Raji (cell line): ENCODE data around the gene TSPEAR.

ENCODE experiments used
- POLR2A ChIP-seq: IDR thresholded peaks from 2 replicates; pipeline ENCODE4 v1.6.1; 2011; ENCODE audit warnings: low read depth, low read length, control low read depth; ENCODE audit not compliant: insufficient read depth

TSPEAR gene

DNA sequence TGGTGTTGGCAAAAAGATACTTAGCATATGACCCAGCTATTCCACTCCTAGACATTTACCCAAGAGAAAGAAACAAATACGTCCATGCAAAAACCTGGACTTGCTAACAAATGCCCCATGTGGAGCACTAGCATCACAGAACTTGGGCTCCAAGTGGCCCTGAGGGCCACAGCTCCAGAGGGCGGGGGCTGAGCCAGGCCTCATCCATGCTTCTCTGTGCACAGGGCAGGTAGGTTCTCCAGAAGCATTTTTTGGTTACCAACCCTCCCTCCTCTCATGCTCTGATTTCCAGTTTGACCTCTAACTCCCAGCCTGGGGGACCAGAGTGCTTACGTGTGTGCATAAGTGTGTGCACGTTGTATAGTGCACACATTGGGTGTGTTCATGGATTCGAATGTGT lies 46.7 kb downstream of the TSPEAR start:
- TF ChIP-seq POLR2A, result no peak

DNA sequence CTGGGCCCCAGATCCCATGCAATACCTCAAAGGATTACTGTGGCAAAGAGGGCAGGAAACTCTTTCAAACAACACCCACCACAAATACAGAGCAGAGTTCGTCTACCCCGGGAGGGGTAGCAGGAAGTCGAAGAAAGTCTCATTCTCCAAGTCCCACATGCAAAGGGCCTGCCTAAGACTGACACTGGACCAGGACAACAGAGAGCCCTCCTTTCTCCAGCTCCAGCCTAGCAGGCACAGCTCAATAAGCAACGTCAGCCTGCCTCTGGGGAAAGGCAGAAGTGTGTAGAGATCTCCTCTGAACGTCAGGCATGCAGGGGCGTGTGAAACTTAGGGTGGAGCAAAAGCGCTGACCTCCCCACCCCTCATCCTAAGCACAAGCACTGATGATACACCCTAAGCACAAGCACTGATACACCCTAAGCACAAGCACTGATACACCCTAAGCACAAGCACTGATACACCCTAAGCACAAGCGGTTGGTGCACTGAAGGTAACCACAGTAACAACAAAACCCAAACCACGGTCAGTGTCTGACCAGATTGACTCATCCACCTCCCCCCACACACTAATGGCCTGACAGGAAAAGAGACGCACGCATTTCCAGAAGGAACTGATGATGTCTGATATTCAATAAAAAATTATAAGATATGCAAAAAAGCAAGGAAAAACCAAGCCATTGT lies 52.3 kb downstream of the TSPEAR start:
- no peak for TF ChIP-seq POLR2A

GRCh38 chr21:44658541-44658910 lies 52.8 kb downstream of the TSPEAR start:
- no peak for TF ChIP-seq POLR2A

- no peak for TF ChIP-seq POLR2A
These were observed 53.5 kb downstream of the TSPEAR start, which contains the start of gene KRTAP12-3 for GRCh38 chr21:44657635-44658540. KRTAP12-3 (plus strand) TSS chr21:44657932; CDS start chr21:44657980, 48 bp downstream.

DNA sequence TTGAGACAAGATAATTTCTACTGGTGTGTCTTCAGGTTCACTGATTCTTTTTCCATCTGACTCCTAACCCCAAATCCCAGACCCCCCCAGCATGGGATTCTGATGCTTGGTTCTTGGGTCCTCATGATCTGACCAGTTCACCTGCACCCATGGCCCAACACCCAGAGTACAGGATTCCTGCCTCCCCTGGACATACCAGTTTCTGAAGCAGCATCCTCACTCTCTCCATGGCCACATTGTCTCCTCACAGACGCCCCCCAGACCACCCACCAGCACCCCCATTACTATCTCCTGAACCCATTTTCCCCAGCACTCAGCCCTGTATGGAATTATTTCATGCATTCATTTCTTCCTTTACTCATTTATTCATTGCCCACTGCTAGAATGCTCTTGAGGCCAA lies 54.5 kb downstream of the TSPEAR start:
- TF ChIP-seq POLR2A, result no peak

- TF ChIP-seq POLR2A, result no peak
These were observed 56.7 kb downstream of the TSPEAR start, which contains the start of gene KRTAP12-4 for GRCh38 chr21:44654576-44655175. KRTAP12-4 (minus strand) TSS chr21:44654659; CDS start chr21:44654614, 45 bp downstream.

- TF ChIP-seq POLR2A, result no peak
These were observed 57.5 kb downstream of the TSPEAR start for GRCh38 chr21:44653656-44654575.

DNA sequence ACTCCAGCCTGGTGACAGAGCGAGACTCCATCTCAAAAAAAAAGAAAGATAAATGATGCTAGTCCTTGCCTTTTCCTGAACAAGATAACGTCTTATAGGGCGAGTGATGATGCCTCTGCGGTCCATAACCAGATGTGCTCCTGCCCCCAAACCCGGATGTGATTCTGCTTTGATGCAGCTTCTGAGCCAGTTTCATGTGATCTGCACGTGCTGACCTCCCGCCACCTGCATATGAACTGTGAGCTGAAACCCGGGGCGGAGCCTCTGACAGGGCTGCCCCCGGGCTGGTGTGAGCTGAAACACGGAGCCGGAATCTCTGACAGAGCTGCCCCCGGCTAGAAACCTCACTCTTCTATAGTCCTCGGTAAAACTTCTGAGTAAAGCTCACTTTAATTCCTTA lies 58.2 kb downstream of the TSPEAR start:
- no peak for TF ChIP-seq POLR2A

- no peak for TF ChIP-seq POLR2A
These were observed 60.2 kb downstream of the TSPEAR start for GRCh38 chr21:44650973-44651675.

- no peak for TF ChIP-seq POLR2A
These were observed 61.0 kb downstream of the TSPEAR start for GRCh38 chr21:44650265-44650972.

DNA sequence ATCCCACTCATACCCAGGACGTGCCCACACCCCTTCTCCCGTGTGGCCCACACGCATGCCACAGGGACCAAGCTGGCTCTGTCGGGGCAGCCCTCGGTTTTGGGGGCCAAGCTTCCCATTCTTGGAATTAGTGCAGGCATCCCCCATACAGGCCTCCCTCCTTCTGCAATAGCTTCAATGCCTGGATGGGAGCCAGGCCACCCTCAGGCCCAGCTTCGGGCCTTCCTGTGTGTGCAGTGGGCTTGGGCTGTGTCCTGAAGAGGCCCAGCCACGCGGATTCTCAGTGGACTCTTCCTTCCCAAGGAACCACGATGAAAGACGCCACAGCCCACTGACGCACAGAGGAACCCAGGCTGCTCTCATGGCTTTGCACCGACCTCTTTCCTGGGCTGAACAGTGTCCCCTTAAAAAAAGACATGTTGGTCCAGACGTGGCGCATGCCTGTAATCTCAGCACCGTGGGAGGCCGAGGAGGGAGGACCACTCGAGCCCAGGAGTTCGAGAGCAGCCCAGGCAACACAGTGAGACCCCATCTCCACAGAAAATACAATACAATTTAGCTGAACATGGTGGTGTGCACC lies 61.8 kb downstream of the TSPEAR start:
- TF ChIP-seq POLR2A, result no peak

- TF ChIP-seq POLR2A, result no peak
These were observed 62.6 kb downstream of the TSPEAR start for GRCh38 chr21:44648557-44649311.
